Psoas muscle (tissue), 8 donors: ENCODE results near the gene STX1A. TPM values are rescaled to one million over a fixed set of nuclear protein-coding genes. Genes with fewer than 3 reads are reported as not detected.

Source experiments
- ATAC-seq, 4 donors: fragments of 200-7000 bp; cut with Tn5 transposase; one replicate each; pipeline ENCODE4 v1.9.1; 2020; ENCODE audit warnings: moderate library complexity in 3 of 4, mild to moderate bottlenecking in 2 of 4
- DNase-seq, 2 donors: peaks; one replicate each; pipeline ENCODE4 v3.0.0-alpha.2; 2020
- H3K27ac ChIP-seq: fragments of 200-600 bp; one replicate; pipeline ENCODE4 v1.8.0; 2022
- H3K27me3 ChIP-seq, 3 donors: fragments of 200-600 bp in 1 of 3; one replicate each; pipeline versions ENCODE4 v1.6.1 to v1.8.0; 2013 to 2022; ENCODE audit warnings: low read length in 2 of 3, mild to moderate bottlenecking in 2 of 3, moderate library complexity in 1 of 3; ENCODE audit not compliant: insufficient read depth in 3 of 3
- H3K36me3 ChIP-seq, 2 donors: fragments of 200-600 bp in 1 of 2; one replicate each; pipeline versions ENCODE4 v1.6.1 to v1.8.0; 2013 to 2022; ENCODE audit warnings: low read depth in 1 of 2, mild to moderate bottlenecking in 1 of 2, moderate library complexity in 1 of 2; ENCODE audit not compliant: insufficient read depth in 1 of 2
- H3K4me1 ChIP-seq: fragments of 200-600 bp; one replicate; pipeline ENCODE4 v1.8.0; 2022
- H3K4me3 ChIP-seq: fragments of 200-600 bp; one replicate; pipeline ENCODE4 v1.8.0; 2022; ENCODE audit warnings: mild to moderate bottlenecking
- H3K9me3 ChIP-seq: fragments of 200-600 bp; one replicate; pipeline ENCODE4 v1.8.0; 2022
- WGBS, 3 donors: extraction: QIAGEN DNeasy Blood & Tissue Kit; methylation state at CpG; one replicate each; pipeline versions ENCODE4 v1.1.6 to v1.1.7; 2013; 5-methylcytosine and 5-hydroxymethylcytosine counted together
- intact Hi-C, 2 donors: fragments of 100-400 bp; cut with DNase I; formaldehyde crosslinking; loops; one replicate each; pipeline versions ENCODE4 v1.11.0 to v1.14.2; 2022
- polyA plus RNA-seq, 3 donors: library from polyadenylated mRNA; stranded (reverse); fragments of 200-250 nt; gene quantifications; one replicate each; pipeline ENCODE4 v1.2.3, GENCODE V29; 2013
- total RNA-seq, 4 donors: library from RNA; stranded (reverse); fragmentation: NEBNext Ultra II Directional in 2 of 4; extraction: Animal tissue kit (Norgen Biotek cat#: 25700) in 2 of 4; gene quantifications; one replicate each; pipeline versions ENCODE4 v1.2.1 to v1.2.4, GENCODE V29; 2021 to 2023
- TF ChIP-seq, protein P1 (sequence below): fragments of 200-600 bp; IDR thresholded peaks from one replicate; pipeline ENCODE4 v1.8.0; 2022; ENCODE audit warnings: antibody characterized with exemption
- donor health status: healthy with polysubstance abuse.
- donor health status: DM: no; HTN: no; CAD: no; lungs with moderate emphysema.
- donor health status: Bipolar disorder and iron deficiency.
- donor health status: healthy.
- donor health status: DM: yes; HTN: yes; CAD: no.
- donor health status: DM: no; HTN: no; CAD: no.
- donor health status: DM: no; HTN: no; CAD: no.
- donor health status: DM: yes; HTN: yes; CAD: no.

The STX1A gene
- total and polyA plus RNA-seq, 7 donors: 1.9 to 5.4 (median 2.8) TPM

DNA sequence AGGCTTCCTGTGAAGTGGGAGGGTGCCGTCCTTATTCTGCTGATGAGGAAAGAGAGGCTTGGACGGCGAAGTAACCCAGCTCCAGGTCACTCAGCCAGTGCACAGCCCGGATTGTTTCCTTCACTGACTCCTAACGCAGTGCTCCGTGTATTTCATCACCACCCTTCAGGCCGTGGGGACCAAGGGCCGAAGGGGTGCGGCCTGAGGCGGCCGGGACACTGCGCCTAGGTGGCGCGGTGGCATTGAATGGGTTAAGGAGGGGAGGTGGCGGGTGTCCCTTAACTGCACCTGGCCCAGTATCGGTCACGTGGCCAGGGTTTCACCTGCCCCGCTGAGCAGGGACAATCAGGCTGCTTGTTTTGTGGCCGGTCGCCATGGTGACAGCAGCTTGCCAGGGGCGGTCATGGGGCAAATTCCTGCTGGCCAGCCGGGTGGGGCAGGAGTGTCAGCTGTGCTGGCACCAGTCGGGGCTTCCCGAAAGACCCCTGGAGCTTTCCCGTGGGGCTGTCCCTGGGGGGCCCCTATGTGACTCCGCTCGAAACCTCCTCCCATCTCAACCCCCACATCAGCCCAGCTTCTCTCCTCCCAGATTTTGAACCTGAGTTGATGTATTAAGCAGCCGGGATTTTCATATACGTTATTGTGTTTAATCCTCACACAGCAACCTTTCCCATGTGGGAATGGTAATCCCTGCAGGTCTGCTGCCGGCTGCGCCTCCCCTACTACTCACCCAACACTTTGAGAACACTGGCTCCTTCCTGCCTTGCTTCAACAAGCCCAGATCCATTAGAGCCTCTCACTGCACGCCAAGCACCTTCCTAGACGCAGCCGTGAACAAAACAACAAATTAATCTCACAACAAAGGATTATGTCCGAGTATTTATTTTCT, 23.5 kb upstream of the STX1A start:
- intact Hi-C loops: no loop called here
- H3K4me1 ChIP-seq: no peaks in the 10 kb centered on the region

GRCh38 chr7:73742338-73742752, 22.9 kb upstream of the STX1A start:
- Histone ChIP-seq H3K4me1 (no peaks in the 10 kb centered on the region), H3K4me3 (no peak overlapping the region), H3K27ac (no peak overlapping the region), H3K9me3 (no peaks in the 10 kb centered on the region), H3K36me3 (peaks cover 0 to 2% of the 10 kb centered on the region in 2 donors), H3K27me3 (no peaks in the 10 kb centered on the region)
- intact Hi-C loops: no loop called here
- TF ChIP-seq, protein P1, sequence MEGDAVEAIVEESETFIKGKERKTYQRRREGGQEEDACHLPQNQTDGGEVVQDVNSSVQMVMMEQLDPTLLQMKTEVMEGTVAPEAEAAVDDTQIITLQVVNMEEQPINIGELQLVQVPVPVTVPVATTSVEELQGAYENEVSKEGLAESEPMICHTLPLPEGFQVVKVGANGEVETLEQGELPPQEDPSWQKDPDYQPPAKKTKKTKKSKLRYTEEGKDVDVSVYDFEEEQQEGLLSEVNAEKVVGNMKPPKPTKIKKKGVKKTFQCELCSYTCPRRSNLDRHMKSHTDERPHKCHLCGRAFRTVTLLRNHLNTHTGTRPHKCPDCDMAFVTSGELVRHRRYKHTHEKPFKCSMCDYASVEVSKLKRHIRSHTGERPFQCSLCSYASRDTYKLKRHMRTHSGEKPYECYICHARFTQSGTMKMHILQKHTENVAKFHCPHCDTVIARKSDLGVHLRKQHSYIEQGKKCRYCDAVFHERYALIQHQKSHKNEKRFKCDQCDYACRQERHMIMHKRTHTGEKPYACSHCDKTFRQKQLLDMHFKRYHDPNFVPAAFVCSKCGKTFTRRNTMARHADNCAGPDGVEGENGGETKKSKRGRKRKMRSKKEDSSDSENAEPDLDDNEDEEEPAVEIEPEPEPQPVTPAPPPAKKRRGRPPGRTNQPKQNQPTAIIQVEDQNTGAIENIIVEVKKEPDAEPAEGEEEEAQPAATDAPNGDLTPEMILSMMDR: no peak
- WGBS, 3 donors: 53 to 57% (median 56%) methylated on average over 7 of the region's 7 CpGs
- DNase-seq (no peak), ATAC-seq (no peak)

More for the DNA sequence above, 23.5 kb upstream of the STX1A start:
- TF ChIP-seq, protein P1: no peak
- Histone ChIP-seq H3K4me3 (no peak overlapping the region), H3K36me3 (no peaks in the 10 kb centered on the region), H3K27ac (no peak overlapping the region), H3K27me3 (no peaks in the 10 kb centered on the region), H3K9me3 (no peaks in the 10 kb centered on the region)
- DNase-seq (no peak), ATAC-seq (no peak)
- WGBS, 3 donors: 27 to 34% (median 28%) methylated on average over 34 to 35 of the region's 35 CpGs

DNA sequence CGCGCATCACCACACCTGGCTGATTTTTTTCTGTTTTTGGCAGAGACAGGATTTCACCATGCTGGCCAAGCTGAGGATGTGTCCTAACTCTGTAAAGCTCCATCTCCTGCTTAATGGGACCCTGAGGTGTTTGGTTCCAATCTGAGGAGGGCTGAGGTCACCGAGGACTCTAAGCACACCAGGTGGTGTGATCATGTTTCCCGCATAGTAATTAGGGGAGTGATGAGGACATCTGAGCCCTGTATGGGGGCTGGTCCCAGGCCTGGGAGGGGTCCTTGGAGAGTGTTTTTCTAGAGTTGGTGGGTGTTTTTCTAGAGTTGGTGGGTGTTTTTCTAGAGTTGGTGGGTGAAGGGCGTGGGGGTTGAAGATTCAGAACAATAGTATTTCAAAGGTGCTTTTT, 22.1 kb upstream of the STX1A start:
- H3K4me3 ChIP-seq: no peak overlapping the region
- no peak for ATAC-seq
- H3K4me1 ChIP-seq: no peaks in the 10 kb centered on the region
- DNase-seq: no peak
- H3K27me3 ChIP-seq: no peaks in the 10 kb centered on the region
- H3K9me3 ChIP-seq: no peaks in the 10 kb centered on the region
- peaks cover 3 to 8% of the 10 kb centered on the region in 2 donors for H3K36me3 ChIP-seq
- H3K27ac ChIP-seq: no peak overlapping the region
- intact Hi-C loops: no loop called here
- 75 to 81% (median 79%) methylated on average over 5 of the region's 5 CpGs for WGBS, 3 donors
- TF ChIP-seq, protein P1: no peak

DNA sequence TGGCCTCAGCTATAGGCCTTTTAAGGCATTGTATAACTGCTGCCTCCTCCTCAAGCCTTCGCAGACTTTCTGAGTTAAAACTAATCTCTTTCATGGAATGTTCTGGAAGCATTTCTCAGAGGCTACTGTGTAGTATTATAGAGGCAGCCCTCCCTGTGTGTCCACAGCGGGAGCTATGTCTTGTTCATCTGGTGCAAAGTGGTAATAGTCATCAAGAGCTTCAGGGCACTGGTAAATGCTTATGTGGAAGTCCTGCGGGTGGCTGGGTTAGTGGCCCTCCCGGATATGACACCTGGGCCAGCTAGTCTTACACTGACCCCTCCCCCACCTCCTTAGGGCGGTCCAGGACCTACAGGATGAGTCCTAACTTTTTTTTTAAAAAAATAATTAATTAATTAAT, 21.3 kb upstream of the STX1A start:
- H3K36me3 ChIP-seq: peaks cover 4 to 16% of the 10 kb centered on the region in 2 donors
- no peaks in the 10 kb centered on the region for H3K4me1 ChIP-seq
- no peak overlapping the region for H3K27ac ChIP-seq
- TF ChIP-seq, protein P1: no peak
- intact Hi-C loops: no loop called here
- H3K9me3 ChIP-seq: no peaks in the 10 kb centered on the region
- H3K4me3 ChIP-seq: no peak overlapping the region
- ATAC-seq (no peak), DNase-seq (no peak)
- no peaks in the 10 kb centered on the region for H3K27me3 ChIP-seq
- 62 to 77% (median 70%) methylated on average over 5 of the region's 5 CpGs for WGBS, 3 donors
